KG1 (cell line): Measurements from ENCODE around the gene CFAP92.

ENCODE experiments used
- DNase-seq: peaks from one replicate; lab custom pipeline; 2025; lab: John Stamatoyannopoulos, UW

CFAP92 gene

DNA sequence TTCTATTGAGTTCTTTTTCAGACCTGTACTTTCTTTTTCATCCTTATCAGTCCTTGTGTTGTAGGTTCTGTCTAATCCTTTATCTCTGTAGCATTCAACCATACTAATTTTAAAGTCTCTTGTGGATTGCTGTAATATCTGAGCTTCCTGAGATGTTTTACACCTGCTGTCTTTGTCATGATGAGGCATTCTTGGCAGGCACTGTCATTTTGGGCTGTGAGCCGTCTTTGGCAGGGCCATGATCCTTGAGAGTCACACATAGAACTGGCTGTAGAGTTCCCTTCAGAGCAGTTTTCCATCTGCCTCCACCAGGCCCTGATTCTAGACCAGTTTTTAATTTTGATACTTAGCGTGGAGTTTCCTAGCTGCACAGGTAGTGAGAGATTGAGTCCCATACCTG lies 13.9 kb upstream of the CFAP92 start:
- no peak for DNase-seq

DNA sequence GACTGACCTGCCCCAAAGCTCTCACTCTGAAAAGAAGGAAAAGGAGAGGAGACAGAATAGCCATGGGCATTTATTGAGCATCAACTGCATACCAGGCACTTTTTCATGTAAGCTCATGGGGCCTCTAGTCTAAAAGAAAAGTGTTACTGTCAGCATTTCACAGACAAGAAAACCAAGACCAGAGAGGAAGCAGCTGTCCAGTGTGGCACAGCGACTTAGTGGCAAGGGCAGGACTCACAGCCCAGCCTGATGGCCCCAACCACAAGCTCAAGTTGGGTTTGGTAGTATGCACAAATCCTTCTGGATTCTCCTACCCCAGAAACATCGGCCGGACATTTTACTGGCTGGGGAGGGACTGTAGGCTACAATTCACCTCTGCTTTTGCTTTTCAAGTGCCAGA lies 13.0 kb upstream of the CFAP92 start:
- no peak for DNase-seq

DNA sequence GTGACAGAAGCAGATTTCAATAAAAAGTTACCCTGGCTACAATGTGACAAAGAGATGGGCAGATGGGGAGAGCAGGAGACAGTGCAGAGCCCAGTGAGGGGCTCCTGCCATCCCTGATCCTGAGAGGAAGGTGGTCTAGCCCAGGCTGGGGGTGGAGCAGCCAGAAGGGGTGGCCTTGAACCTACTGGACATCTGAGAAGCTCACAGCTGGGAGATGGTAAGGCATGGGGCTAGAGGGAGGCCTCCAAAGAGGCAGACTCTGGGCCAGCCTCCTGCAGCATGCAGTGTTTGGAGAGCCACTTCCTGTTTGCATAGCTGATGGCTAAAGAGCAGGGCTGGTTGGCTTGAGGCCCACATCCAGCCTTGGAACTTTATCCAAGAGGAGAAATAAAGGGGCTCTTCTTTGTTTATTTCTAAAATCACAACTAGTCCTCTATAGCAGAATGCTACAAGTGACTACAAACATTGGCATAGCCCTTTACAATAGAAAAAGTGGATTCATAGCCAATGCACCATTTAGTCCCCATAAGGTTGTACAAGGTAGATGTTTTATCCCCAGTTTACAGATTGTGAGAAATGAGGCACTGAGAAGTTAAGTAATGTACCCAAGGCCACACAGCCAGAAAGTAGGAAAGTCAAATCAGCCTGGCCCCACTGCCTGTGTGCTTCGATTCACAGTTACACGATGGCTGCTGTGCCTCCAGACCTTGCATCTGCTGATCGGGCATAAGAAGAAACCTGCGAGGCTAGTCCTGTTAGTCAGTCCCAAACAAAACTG lies 11.8 kb upstream of the CFAP92 start:
- no peak for DNase-seq

GRCh38 chr3:129004639-129005295 lies 10.9 kb upstream of the CFAP92 start:
- no peak for DNase-seq

GRCh38 chr3:129003578-129004112 lies 9.8 kb upstream of the CFAP92 start:
- DNase-seq = no peak

- no peak for DNase-seq
Observed at GRCh38 chr3:129002573-129003569, 9.0 kb upstream of the CFAP92 start.

GRCh38 chr3:129001806-129002572 lies 8.1 kb upstream of the CFAP92 start:
- peak; percentile 17 for DNase-seq

- DNase-seq = no peak
Observed at GRCh38 chr3:129001101-129001805, 7.4 kb upstream of the CFAP92 start, which contains the start of gene EFCC1. Gene EFCC1 (plus strand): TSS chr3:129001304. CDS start chr3:129001629, 325 bp downstream.

DNA sequence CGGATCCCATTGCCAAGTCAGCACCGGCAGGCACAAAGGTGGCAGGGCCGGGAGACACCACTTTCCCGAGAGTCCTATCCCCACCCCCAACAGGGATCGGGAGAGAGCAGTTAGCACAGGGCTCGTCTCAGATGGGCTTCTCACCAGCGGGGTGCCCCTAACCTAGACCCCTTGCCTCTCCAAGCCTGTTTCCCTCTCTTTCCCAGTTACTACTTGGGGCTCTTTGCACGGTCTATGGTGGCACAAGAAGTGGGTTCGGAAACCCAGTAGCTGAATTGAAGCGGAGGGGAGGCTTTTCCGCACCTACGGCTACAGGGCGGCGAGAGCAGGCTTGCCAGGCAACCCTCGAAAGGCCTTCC lies 6.8 kb upstream of the CFAP92 start:
- no peak for DNase-seq

- DNase-seq = no peak
Observed at GRCh38 chr3:128999102-128999501, 5.2 kb upstream of the CFAP92 start.

- peak; percentile 11 for DNase-seq
Observed at GRCh38 chr3:128998561-128998960, 4.7 kb upstream of the CFAP92 start.

GRCh38 chr3:128997486-128998133 lies 3.7 kb upstream of the CFAP92 start:
- DNase-seq = no peak

DNA sequence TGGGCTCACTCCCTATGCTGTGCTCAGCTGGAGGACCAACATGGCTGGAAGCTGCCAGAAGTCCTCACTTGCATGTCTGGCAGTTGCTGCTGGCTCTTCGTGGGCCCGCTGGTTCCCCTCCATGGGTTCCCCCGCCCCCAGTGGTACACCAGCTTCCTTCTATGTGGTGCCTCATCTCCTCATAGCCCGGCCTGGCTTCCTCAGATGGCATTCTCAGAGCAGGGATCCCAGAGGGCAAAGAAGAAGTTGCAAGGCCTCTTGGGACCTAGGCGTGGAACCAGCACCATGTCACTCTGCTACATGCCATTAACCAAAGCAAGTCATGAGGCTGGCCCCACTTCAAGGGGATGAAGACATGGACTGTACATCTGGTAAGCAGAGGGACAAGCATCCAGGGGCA lies 2.9 kb upstream of the CFAP92 start:
- no peak for DNase-seq

GRCh38 chr3:128996200-128996599 lies 2.3 kb upstream of the CFAP92 start:
- no peak for DNase-seq

DNA sequence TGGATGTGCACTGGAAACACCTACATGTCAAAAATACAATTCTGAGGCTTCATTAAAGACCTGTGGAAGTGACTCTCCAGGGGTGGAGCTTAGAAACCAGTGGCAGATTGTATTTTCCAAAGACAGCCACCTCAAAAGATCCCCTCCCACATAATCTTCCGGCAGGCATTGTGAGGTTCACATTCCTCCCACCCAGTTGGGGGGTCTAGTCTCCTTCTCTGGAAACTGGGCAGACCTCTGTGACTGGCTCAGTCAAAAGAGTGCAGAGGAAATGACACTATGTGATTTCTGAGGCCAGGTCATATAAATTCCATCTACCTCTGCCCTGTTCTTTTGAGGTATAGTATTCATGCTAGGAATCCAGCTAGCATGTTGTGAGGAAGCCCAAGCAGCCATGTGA lies 1.9 kb upstream of the CFAP92 start:
- DNase-seq = no peak

DNA sequence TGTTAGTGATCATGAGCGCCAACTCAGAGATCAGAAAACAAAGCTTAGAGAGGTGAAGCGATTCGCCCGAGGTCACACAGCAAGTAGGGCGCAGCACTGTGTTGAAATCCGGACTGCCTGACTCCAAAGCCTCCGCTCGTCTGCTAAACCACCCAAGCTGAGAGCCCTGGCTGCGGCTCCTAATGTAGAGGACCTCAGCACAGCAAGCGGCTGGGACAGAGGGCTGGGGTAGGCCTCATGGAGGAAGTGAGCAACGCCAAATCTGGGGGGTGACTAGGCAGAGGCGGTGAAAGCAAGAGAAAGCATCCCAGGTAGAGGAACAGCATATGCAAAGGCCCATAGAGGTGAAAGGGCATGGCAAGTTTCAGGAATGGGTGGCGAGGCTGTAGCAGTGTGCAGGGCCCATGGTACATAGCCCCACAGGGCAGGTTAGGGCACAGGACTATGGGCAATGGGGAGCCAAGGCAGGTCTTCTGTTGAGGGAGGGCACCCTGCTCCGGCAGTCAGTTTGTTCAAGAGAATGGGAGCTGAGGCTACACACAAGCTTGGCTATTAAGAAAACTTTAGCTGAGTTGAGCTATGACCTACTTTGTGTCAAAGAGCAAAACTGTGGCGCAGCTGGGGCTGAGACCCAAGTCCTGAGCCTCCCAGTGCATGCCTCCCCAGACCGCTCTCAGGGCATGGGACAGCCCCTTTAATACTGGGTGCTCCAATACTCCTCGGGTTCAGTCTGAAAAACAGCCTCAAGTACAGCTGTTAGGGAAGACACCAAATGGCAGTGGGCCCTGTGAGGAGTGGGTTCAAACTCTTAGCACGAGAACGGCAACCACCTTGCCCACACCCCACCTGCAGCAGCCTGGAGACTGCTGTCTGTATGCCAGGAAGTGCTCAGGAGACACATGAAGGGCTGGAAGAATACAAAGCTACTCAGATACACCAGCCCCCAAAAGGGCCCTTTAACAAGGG lies 988 bp upstream of the CFAP92 start:
- no peak for DNase-seq

DNA sequence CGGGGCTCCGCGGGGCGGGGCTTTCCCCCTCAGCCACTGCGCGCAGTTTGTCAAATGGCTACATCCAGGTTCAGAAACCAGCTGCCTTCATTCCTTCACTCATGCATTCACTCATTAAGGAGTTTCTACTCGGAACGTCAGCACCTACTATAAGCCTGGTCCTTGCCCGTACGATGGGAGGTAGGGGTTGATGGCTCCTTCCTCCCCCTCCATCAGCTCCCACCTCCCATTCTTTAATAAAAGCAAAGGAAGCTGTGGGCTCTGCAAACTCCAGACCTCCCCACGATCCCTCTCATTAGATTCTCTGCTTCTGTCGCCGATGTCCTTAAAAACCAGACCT lies 267 bp upstream of the CFAP92 start:
- DNase-seq = no peak

DNA sequence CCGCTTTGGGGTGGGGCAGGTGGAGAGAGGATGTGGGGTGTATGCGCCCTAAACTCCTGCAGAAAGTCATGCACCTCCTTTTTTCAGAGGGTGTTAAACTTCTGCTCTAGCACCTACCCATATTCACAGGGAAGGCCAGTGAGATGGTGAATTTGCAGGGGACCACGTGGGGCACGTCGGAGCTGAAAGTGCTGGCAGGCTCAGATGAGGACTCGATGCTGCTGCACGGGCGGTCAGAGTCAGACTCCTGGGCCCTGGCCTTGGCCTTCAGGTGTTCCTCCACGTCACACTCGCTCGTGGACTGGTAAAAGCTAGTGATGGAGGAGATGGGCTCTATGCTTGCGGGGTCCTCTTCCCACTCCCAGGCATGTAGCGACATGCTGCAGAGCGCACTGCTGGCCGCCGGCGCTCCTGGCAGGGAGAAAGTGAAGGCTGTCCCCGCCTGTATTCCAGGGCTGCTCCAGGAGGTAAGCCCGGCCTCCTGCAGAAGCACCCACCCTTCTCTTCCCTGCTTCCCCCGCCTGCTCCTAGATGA lies 883 bp downstream of the CFAP92 start:
- DNase-seq = no peak

- DNase-seq = no peak
Observed at GRCh38 chr3:128991355-128991895, 2.5 kb downstream of the CFAP92 start.
